ENCODE data around the gene SREBF2. TPM values are rescaled to one million over a fixed set of nuclear protein-coding genes. Genes with fewer than 3 reads are reported as not detected.

The SREBF2 gene
- total and polyA plus RNA-seq, 2 donors (not counting 3 experiments of a cell fraction or from before 2014, with no cell fraction given) = 101 to 136 TPM

GRCh38 chr22:41845380-41846267 lies 12.7 kb downstream of the SREBF2 start:
- TF ChIP-seq MYC (IDR thresholded peaks at IDR 0.05; ENCODE audit: low read depth, low read length) (no peak), POLR2AphosphoS5 (IDR thresholded peaks at IDR 0.05; ENCODE audit: insufficient read depth, low read depth, low read length) (no peak), EZH2 (IDR thresholded peaks at IDR 0.05; ENCODE audit: borderline replicate concordance, low read depth, low read length, severe bottlenecking) (no peak), GATA2 (IDR thresholded peaks at IDR 0.05; ENCODE audit: insufficient read depth, insufficient read length, low read depth, low read length) (no peak), CTCF (IDR thresholded peaks at IDR 0.05; ENCODE audit: extremely low read depth in 1 of 2, insufficient read depth in 1 of 2, low read depth in 1 of 2, low read length in 2 of 2) (no peak), POLR2A (IDR thresholded peaks at IDR 0.05; ENCODE audit: low read depth, low read length) (no peak)
- TF ChIP-seq, protein P1, sequence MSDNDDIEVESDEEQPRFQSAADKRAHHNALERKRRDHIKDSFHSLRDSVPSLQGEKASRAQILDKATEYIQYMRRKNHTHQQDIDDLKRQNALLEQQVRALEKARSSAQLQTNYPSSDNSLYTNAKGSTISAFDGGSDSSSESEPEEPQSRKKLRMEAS (IDR thresholded peaks at IDR 0.05; ENCODE audit: insufficient read depth, insufficient read length) = no peak
- Histone ChIP-seq H3K79me2 (ENCODE audit: control insufficient read depth, insufficient read depth, low read length) (peaks cover 96% of the 10 kb centered on the region), H3K9ac (replicated peaks; ENCODE audit: extremely low read depth, insufficient read depth, low read length) (no peak overlapping the region), H3K9me3 (replicated peaks; ENCODE audit: control insufficient read depth, insufficient read depth, low read length) (no peaks in the 10 kb centered on the region), H3K27ac (ENCODE audit: insufficient read depth, low read depth, low read length) (no peak overlapping the region), H3K4me3 (replicated peaks in 1 of 3; ENCODE audit: insufficient read depth in 1 of 3, low read depth in 1 of 3, low read length in 3 of 3) (no peak overlapping the region), H3K4me2 (ENCODE audit: insufficient read depth, low read length) (no peak overlapping the region), H3K4me1 (ENCODE audit: control insufficient read depth, extremely low read depth, insufficient read depth, low read length) (peaks cover 13% of the 10 kb centered on the region), H3K9me1 (replicated peaks; ENCODE audit: control insufficient read depth, extremely low read depth, insufficient read depth, low read length) (no peaks in the 10 kb centered on the region), H3K36me3 (ENCODE audit: control insufficient read depth in 2 of 2, extremely low read depth in 1 of 2, insufficient read depth in 2 of 2, low read length in 2 of 2) (peaks cover 0 to 6% of the 10 kb centered on the region in 2 experiments), H4K20me1 (replicated peaks; ENCODE audit: control insufficient read depth, extremely low read depth, insufficient read depth, low read length) (peaks cover 4% of the 10 kb centered on the region), H3K27me3 (ENCODE audit: control insufficient read depth in 2 of 2, insufficient read depth in 2 of 2, low read length in 2 of 2) (no peaks in the 10 kb centered on the region), H2AFZ (ENCODE audit: low read depth, low read length) (no peak overlapping the region)
- DNase-seq (ENCODE audit: low read depth, low spot score) (no peak), FAIRE-seq (no peak)
- intact Hi-C loops (cut with micrococcal nuclease) = no loop called here
- CTCF ChIA-PET = interaction anchor here (1.0 to 2.4 kb wide), 6 partner anchors 9 to 99 kb away, joined by 3 to 19 read pairs (median 3); partner anchors contain the start of gene SREBF2
- POLR2A ChIA-PET = interaction anchor here (1.4 kb wide), 1 partner anchor 13 kb away, joined by 3 read pairs; the partner anchor contains the start of gene SREBF2
- dilution Hi-C loops (cut with MboI; ENCODE audit: extremely low pct_ligation_motif_present, low sequenced_read_pairs) = no loop called here
- BruUV-seq (replicated peaks) = no TSS peak

All from endothelial cell of umbilical vein (primary cell).